Measurements from ENCODE around the gene DYNLT4.
"Not testable (repeated sequence)": the region's sequence is repeated elsewhere in the genome, so short reads cannot be mapped to it uniquely, and the experiment has no call there.

DYNLT4 gene

DNA sequence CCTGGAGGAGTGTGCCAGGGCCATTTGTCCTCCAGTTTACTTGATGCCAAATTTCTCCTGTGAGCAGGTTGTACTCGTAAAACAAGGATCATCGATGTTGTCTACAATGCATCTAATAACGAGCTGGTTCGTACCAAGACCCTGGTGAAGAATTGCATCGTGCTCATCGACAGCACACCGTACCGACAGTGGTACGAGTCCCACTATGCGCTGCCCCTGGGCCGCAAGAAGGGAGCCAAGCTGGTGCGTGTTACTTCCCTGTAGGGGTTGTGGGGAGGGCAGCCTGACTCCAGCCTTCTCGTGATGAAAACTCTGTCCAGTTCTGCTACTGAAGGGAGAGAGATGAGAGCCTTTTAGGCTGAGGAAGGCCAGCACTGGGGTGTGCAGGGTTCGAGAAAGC lies 29.6 kb downstream of the DYNLT4 start:
- peak overlapping the region; percentile 89 for H3K27ac ChIP-seq
- DNase-seq (ENCODE audit: low spot score): no peak
- POLR2A ChIA-PET (ENCODE audit: low non-redundant PET): no interaction called here
- CTCF ChIA-PET: interaction anchor here (0.6 kb wide), 1 partner anchor 214 kb away, joined by 5 read pairs; no protein-coding TSS in a partner anchor
- TF ChIP-seq, protein P1, sequence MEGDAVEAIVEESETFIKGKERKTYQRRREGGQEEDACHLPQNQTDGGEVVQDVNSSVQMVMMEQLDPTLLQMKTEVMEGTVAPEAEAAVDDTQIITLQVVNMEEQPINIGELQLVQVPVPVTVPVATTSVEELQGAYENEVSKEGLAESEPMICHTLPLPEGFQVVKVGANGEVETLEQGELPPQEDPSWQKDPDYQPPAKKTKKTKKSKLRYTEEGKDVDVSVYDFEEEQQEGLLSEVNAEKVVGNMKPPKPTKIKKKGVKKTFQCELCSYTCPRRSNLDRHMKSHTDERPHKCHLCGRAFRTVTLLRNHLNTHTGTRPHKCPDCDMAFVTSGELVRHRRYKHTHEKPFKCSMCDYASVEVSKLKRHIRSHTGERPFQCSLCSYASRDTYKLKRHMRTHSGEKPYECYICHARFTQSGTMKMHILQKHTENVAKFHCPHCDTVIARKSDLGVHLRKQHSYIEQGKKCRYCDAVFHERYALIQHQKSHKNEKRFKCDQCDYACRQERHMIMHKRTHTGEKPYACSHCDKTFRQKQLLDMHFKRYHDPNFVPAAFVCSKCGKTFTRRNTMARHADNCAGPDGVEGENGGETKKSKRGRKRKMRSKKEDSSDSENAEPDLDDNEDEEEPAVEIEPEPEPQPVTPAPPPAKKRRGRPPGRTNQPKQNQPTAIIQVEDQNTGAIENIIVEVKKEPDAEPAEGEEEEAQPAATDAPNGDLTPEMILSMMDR (conservative IDR thresholded peaks at IDR 0.05; ENCODE audit: low read depth): no peak

DNA sequence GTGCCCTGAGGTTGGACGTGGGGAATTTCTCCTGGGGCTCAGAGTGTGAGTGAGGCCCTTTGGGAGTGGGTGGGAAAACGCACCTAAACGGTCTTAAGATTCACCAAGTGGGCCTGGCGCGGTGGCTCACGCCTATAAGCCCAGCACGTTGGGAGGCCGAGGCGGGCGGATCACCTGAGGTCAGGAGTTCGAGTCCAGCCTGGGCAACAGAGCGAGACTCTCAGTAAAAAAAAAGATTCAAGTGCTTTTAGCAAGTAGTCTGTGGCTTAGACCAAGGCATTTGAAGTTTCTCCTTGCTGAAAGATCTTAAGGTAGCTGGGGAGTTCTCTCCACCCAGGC lies 30.5 kb downstream of the DYNLT4 start:
- TF ChIP-seq, protein P1 (conservative IDR thresholded peaks at IDR 0.05; ENCODE audit: low read depth): no peak
- ChIA-PET CTCF (interaction anchor here (0.7 kb wide), 1 partner anchor 37 kb away, joined by 4 read pairs; no protein-coding TSS in a partner anchor), POLR2A (ENCODE audit: low non-redundant PET) (no interaction called here)
- peak overlapping the region; percentile 89 for H3K27ac ChIP-seq
- no peak for DNase-seq (ENCODE audit: low spot score)

DNA sequence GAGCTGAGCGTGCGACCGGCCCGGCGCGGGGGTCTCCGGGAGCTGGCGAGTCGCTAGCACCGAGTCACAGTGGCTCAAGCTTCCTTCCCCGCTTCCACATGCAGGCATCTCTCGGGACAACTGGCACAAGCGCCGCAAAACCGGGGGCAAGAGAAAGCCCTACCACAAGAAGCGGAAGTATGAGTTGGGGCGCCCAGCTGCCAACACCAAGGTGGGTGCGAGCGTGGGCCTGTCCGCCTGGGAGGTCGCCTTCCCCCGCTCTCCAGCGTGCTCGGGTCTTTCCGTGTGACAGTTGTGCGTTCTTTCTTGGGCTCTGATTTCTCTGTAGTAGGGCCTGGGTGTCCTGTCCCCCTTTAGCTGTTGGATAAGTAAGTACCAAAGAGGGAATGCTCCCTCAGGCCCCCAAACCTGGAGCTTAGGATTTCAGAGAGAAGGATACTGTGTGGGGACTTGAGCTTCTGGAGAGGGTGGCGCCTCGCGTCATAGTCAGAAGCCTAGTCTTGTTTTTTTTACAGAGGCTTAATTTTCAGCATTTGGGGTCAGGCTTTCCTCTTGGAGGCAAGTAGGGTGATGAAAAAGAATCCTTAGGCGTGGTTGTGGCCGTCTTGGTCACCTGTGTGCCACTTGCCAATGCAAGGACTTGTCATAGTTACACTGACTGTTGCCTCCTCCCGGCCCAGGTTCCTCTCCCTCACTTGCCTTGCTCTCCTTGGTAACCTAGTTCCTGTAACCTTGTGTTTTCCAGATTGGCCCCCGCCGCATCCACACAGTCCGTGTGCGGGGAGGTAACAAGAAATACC lies 31.0 kb downstream of the DYNLT4 start:
- DNase-seq (ENCODE audit: low spot score): no peak
- ChIA-PET CTCF (interaction anchor here (0.7 kb wide), 1 partner anchor 37 kb away, joined by 4 read pairs; no protein-coding TSS in a partner anchor), POLR2A (ENCODE audit: low non-redundant PET) (interaction anchor here (0.5 to 1.6 kb wide), 5 partner anchors 18 to 1561 kb away, joined by 3 to 8 read pairs (median 4); partner anchors contain the start of gene PLK3)
- H3K27ac ChIP-seq: peak overlapping the region; percentile 89
- TF ChIP-seq, protein P1 (conservative IDR thresholded peaks at IDR 0.05; ENCODE audit: low read depth): no peak

DNA sequence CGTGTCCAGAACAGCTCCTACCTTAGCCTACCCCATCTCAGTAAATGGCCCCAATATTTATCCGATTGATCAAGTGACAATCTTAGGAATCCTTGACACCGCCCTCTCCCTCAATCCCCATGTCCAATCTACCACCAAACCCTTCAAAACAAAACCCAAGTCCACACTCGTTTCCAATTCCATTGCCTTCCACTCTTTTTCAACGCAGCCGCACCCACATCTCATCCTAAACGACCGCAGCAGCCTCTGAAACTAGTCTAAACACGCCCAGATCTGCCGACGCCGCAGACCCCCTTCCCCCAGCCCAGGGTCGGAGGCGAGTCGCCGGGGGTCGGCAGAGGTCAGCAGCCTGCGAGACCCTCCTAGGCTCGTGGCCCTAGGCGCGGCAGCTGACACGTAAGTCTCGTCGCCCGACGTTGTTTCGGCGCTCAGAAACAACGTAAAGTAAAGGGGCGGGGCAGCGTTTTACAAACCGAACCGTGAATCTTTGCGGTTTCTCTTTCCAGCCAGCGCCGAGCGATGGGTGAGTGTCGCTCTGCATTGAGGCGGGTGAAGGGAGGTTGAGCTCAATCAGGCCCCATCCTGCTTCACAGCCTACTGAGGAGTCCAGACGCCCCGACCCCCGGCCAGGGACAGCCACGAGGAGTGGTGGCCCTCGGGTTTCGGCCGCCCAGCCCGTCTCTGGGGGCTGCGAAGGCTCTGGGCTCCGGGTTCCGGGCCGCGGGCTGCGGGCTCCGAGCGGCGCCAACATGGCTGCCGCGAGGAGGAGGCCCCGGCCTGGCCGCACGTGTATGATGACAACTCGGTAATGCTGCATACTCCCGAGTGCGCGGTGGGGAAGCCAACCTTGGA lies 31.8 kb downstream of the DYNLT4 start, which contains the start of gene RPS8:
Gene RPS8, plus strand, starts transcription at position 463 of the 852 bp plus-strand sequence. Its CDS starts 57 bp downstream, at position 520.
- peak; percentile 78 for DNase-seq (ENCODE audit: low spot score)

DNA sequence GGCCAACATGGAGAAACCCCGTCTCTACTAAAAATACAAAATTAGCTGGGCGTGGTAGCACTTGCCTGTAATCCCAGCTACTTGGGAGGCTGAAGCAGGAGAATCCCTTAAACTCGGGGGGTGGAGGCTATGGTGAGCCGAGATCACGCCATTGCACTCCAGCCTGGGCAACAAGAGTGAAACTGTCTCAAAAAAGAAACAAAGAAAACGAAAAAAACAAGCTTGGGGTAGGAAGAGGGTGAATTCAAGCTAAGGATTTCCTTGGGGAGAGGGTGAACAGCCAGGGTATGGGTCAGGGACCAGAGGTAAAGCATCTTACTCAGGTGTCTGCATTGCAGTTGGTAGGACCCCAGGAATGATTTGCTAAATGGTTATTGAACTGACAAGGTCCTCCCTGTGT lies 40.7 kb downstream of the DYNLT4 start:
- DNase-seq (ENCODE audit: low spot score): not testable (repeated sequence)
- ChIA-PET POLR2A (ENCODE audit: low non-redundant PET) (interaction anchor here (0.6 kb wide), 1 partner anchor 59 kb away, joined by 3 read pairs; no protein-coding TSS in a partner anchor), CTCF (interaction anchor here (1.0 to 1.1 kb wide), 2 partner anchors 20 to 35 kb away, joined by 3 read pairs; no protein-coding TSS in a partner anchor)
- peak overlapping the region; percentile 29 for H3K27ac ChIP-seq

More for the DNA sequence above, 31.8 kb downstream of the DYNLT4 start, which contains the start of gene RPS8:
- ChIA-PET CTCF (no interaction called here), POLR2A (ENCODE audit: low non-redundant PET) (interaction anchor here (0.5 to 1.6 kb wide), 6 partner anchors 15 to 1562 kb away, joined by 3 to 8 read pairs (median 4); partner anchors contain the start of gene PLK3)
- H3K27ac ChIP-seq: peak within 1 kb of the TSS; percentile 89
- TF ChIP-seq, protein P1 (conservative IDR thresholded peaks at IDR 0.05; ENCODE audit: low read depth): no peak

DNA sequence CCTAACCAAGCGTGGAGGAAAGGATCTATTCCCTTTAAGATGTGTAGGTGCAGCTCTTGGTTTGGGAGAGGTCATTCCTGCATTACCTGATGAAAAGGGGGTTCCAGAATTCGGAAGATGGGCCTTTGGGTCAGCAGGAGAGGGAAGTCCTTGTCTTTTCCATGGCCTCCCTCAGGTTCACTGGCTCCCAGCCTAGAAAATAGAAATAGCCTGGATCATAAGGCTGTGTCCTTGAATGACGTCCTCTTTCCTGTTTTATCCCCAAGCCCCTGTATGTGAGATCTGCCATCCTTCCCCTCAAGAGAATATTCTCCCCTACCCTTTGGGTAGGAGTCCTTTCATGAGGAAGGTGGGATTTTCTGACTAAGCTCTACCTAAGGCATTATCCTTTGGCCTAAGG lies 46.3 kb downstream of the DYNLT4 start:
- TF ChIP-seq, protein P1 (conservative IDR thresholded peaks at IDR 0.05; ENCODE audit: low read depth): no peak
- POLR2A ChIA-PET (ENCODE audit: low non-redundant PET): interaction anchor here (1.2 kb wide), 1 partner anchor 14 kb away, joined by 3 read pairs; no protein-coding TSS in a partner anchor
- H3K27ac ChIP-seq: 0 out of 2 replicates have a peak overlapping the region, but pooled peaks have one; percentile 0
- DNase-seq (ENCODE audit: low spot score): no peak
- CTCF ChIA-PET: no interaction called here

All from RWPE1 (cell line).